PC-3 (cell line): ENCODE data around the gene EGFL7. TPM values are rescaled to one million over a fixed set of nuclear protein-coding genes. Genes with fewer than 3 reads are reported as not detected.
A peak's percentile ranks its signal among the peaks of the same experiment; 100 is the strongest.

Experiments used
- ATAC-seq: fragments of 200-7000 bp; cut with Tn5 transposase; 2 replicates; pipeline ENCODE4 v1.9.1; 2020; ENCODE audit warnings: mild to moderate bottlenecking, moderate library complexity
- BruUV-seq: library from RNA; stranded (reverse); fragments of 400-500 nt; replicated peaks from 2 replicates; lab custom pipeline; 2021; lab: Mats Ljungman, UMichigan
- CTCF ChIA-PET: fragments of 300-600 bp; sonication (Branson Sonifier 250); formaldehyde crosslinking; loops from one replicate; lab custom pipeline; 2022; ENCODE audit warnings: antibody characterized with exemption; lab: Charles Lee
- POLR2A ChIA-PET: fragments of 300-600 bp; sonication (Branson Sonifier 250); formaldehyde crosslinking; loops from one replicate; lab custom pipeline; 2022; ENCODE audit warnings: antibody characterized with exemption; ENCODE audit not compliant: unreplicated experiment; lab: Charles Lee
- DNase-seq: peaks from one replicate; pipeline ENCODE4 v3.0.0-alpha.2; 2015
- H2AFZ ChIP-seq: fragments of 300-600 bp; sonication (generic); 2 replicates; pipeline ENCODE4 v1.6.0; 2016; ENCODE audit warnings: antibody characterized with exemption, low read length
- H3F3A ChIP-seq: fragments of 300-600 bp; sonication (generic); one replicate; pipeline ENCODE4 v1.6.0; 2017; ENCODE audit warnings: antibody characterized with exemption, low read length, control low read depth, mild to moderate bottlenecking; ENCODE audit not compliant: unreplicated experiment
- H3K27ac ChIP-seq: fragments of 300-600 bp; sonication (generic); 2 replicates; pipeline ENCODE4 v1.5.1; 2016; ENCODE audit warnings: mild to moderate bottlenecking, low read length
- H3K27me3 ChIP-seq: fragments of 300-600 bp; sonication (generic); 2 replicates; pipeline ENCODE4 v1.6.1; 2016; ENCODE audit warnings: low read length, mixed read lengths
- H3K36me3 ChIP-seq: fragments of 300-600 bp; sonication (generic); 2 replicates; pipeline ENCODE4 v1.6.1; 2016; ENCODE audit warnings: low read depth, mixed run types, low read length, mixed read lengths
- H3K4me1 ChIP-seq: fragments of 300-600 bp; sonication (generic); 2 replicates; pipeline ENCODE4 v1.5.1; 2016; ENCODE audit warnings: low read length; ENCODE audit not compliant: insufficient read depth
- H3K4me2 ChIP-seq: fragments of 300-600 bp; sonication (generic); 2 replicates; pipeline ENCODE4 v1.6.0; 2016; ENCODE audit warnings: low read length
- H3K4me3 ChIP-seq: fragments of 300-600 bp; sonication (generic); 2 replicates; pipeline ENCODE4 v1.5.1; 2016; ENCODE audit warnings: mild to moderate bottlenecking, low read length, mixed read lengths
- H3K79me2 ChIP-seq: fragments of 300-600 bp; sonication (generic); 2 replicates; pipeline ENCODE4 v1.6.1; 2017; ENCODE audit warnings: low read length, mixed read lengths
- H3K9ac ChIP-seq: fragments of 300-600 bp; sonication (generic); 2 replicates; pipeline ENCODE4 v1.6.0; 2016; ENCODE audit warnings: mild to moderate bottlenecking, low read length
- H3K9me2 ChIP-seq: fragments of 300-600 bp; sonication (generic); replicated peaks from 2 replicates; pipeline ENCODE4 v1.6.1; 2016; ENCODE audit warnings: mixed run types, low read length, mixed read lengths
- H3K9me3 ChIP-seq: fragments of 300-600 bp; sonication (generic); 2 replicates; pipeline ENCODE4 v1.6.1; 2016; ENCODE audit warnings: low read length, mixed read lengths
- H4K20me1 ChIP-seq: fragments of 300-600 bp; sonication (generic); 2 replicates; pipeline ENCODE4 v1.6.1; 2016; ENCODE audit warnings: low read length, mixed read lengths
- CTCF ChIP-seq: fragments of 300-600 bp; sonication (generic); conservative IDR thresholded peaks from 2 replicates; pipeline ENCODE4 v1.5.1; 2017; ENCODE audit warnings: antibody characterized with exemption, low read depth, mild to moderate bottlenecking, low read length
- EZH2 ChIP-seq: fragments of 300-600 bp; sonication (generic); IDR thresholded peaks from one replicate; pipeline ENCODE4 v1.6.1; 2017; ENCODE audit warnings: antibody characterized with exemption, mild to moderate bottlenecking, low read length; ENCODE audit not compliant: unreplicated experiment
- EZH2phosphoT487 ChIP-seq: fragments of 300-600 bp; sonication (generic); IDR thresholded peaks from 2 replicates; pipeline ENCODE4 v1.6.1; 2018; ENCODE audit warnings: mild to moderate bottlenecking, antibody characterized with exemption, low read length, borderline replicate concordance
- intact Hi-C: fragments of 100-400 bp; cut with micrococcal nuclease; formaldehyde crosslinking; loops from 2 replicates; pipeline ENCODE4 v1.9.0; 2023
- total RNA-seq: library from RNA; depleted of rRNA; stranded (reverse); fragments of >200 nt; gene quantifications from 2 replicates; pipeline ENCODE4 v1.2.3, GENCODE V29; 2014

The EGFL7 gene
- total RNA-seq, 1 experiment from 2014 or later = 23.1 TPM

DNA sequence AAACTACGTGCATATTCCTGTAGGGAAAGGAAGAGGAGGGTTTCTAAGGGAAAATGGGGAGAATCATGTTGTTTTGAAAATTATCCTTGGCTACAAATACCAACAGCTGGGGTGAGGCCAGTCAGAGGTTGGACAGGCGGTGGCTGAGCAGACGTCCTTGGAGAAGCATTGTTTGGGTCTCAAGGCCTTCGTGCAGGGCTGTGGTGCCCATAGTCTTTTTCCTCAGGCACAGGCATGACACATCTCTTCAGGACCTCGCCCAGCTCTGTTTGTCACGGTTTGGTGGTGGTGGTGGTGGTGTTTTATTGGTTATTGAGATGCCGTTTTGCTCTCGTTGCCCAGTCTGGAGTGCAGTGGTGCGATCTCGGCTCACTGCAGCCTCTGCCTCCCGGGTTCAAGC, 27.8 kb upstream of the EGFL7 start:
- peak; percentile 65 for DNase-seq
- Histone ChIP-seq H3K4me2 (peak overlapping the region; percentile 58), H3K4me3 (no peak overlapping the region), H3K79me2 (no peaks in the 10 kb centered on the region), H3K27ac (peak overlapping the region; percentile 71), H3K9ac (peak overlapping the region; percentile 62; the same call in 1 of the 2 replicates), H3K4me1 (peaks cover 14% of the 10 kb centered on the region; the same call in 1 of the 2 replicates), H4K20me1 (no peaks in the 10 kb centered on the region), H3K36me3 (no peaks in the 10 kb centered on the region), H3F3A (no peaks in the 10 kb centered on the region), H3K27me3 (no peaks in the 10 kb centered on the region), H3K9me3 (no peaks in the 10 kb centered on the region), H2AFZ (no peak overlapping the region), H3K9me2 (no peaks in the 10 kb centered on the region)
- ChIA-PET POLR2A (no interaction called here), CTCF (no interaction called here)
- no TSS peak for BruUV-seq
- intact Hi-C loops = no loop called here
- no peak for TF ChIP-seq EZH2phosphoT487
- TF ChIP-seq EZH2 = no peak
- no peak for TF ChIP-seq CTCF
- ATAC-seq = peak; percentile 76

GRCh38 chr9:136640171-136641111, 22.3 kb upstream of the EGFL7 start:
- no peak overlapping the region for H3K4me2 ChIP-seq
- ATAC-seq (no peak), DNase-seq (no peak)
- H3K4me3 ChIP-seq = no peak overlapping the region
- TF ChIP-seq EZH2 (no peak), EZH2phosphoT487 (no peak), CTCF (no peak)
- BruUV-seq = no TSS peak
- no peak overlapping the region for H3K9ac ChIP-seq
- no peaks in the 10 kb centered on the region for H3F3A ChIP-seq
- intact Hi-C loops = no loop called here
- peaks cover 9% of the 10 kb centered on the region for H3K4me1 ChIP-seq
- H2AFZ ChIP-seq = no peak overlapping the region
- no peaks in the 10 kb centered on the region for H3K9me3 ChIP-seq
- H3K27me3 ChIP-seq = no peaks in the 10 kb centered on the region
- H3K27ac ChIP-seq = no peak overlapping the region
- no peaks in the 10 kb centered on the region for H3K36me3 ChIP-seq
- H4K20me1 ChIP-seq = no peaks in the 10 kb centered on the region
- ChIA-PET CTCF (no interaction called here), POLR2A (no interaction called here)
- no peaks in the 10 kb centered on the region for H3K9me2 ChIP-seq
- H3K79me2 ChIP-seq = no peaks in the 10 kb centered on the region

- intact Hi-C loops = no loop called here
- POLR2A ChIA-PET = no interaction called here
Measured at GRCh38 chr9:136642439-136642921, 20.2 kb upstream of the EGFL7 start.

More at GRCh38 chr9:136642439-136642921, 20.2 kb upstream of the EGFL7 start:
- H3K27me3 ChIP-seq = no peaks in the 10 kb centered on the region
- peaks cover 5% of the 10 kb centered on the region for H3K4me1 ChIP-seq
- no peak overlapping the region for H2AFZ ChIP-seq
- CTCF ChIA-PET = no interaction called here
- H3K36me3 ChIP-seq = no peaks in the 10 kb centered on the region
- no peaks in the 10 kb centered on the region for H3K9me3 ChIP-seq
- ATAC-seq (no peak), DNase-seq (no peak)
- BruUV-seq = no TSS peak
- no peaks in the 10 kb centered on the region for H3K79me2 ChIP-seq
- H3F3A ChIP-seq = no peaks in the 10 kb centered on the region
- H3K4me2 ChIP-seq = no peak overlapping the region
- no peak for TF ChIP-seq CTCF
- TF ChIP-seq EZH2 = no peak
- TF ChIP-seq EZH2phosphoT487 = no peak
- no peak overlapping the region for H3K27ac ChIP-seq
- H3K9me2 ChIP-seq = no peaks in the 10 kb centered on the region
- H3K4me3 ChIP-seq = no peak overlapping the region
- no peaks in the 10 kb centered on the region for H4K20me1 ChIP-seq
- no peak overlapping the region for H3K9ac ChIP-seq
